Natural killer cell treated with Interleukin-12 subunit alpha and Interleukin-12 subunit beta and Interleukin-15 and Interleukin-18, amount 100 ng/mL, for 72 hours (primary cell): Measurements from ENCODE around the gene ITFG1. TPM values are rescaled to one million over a fixed set of nuclear protein-coding genes. Genes with fewer than 3 reads are reported as not detected.

Experiments used
- ATAC-seq, 2 donors: fragments of 150-1000 bp; cut with Tn5 transposase in 1 of 2; sonication (Bioruptor Pico), chemical (Tn5 transposase) in 1 of 2; 2 replicates each; pipeline ENCODE4 v1.10.0; 2021
- DNase-seq: peaks from one replicate; pipeline ENCODE4 v3.0.0; 2022; ENCODE audit warnings: low spot score
- H3K27ac Mint-ChIP-seq, 2 donors: 1 replicate in 1 of 2; 2 replicates in 1 of 2; pipeline ENCODE4 v1.8.0; 2022; ENCODE audit warnings: mixed read lengths in 2 of 2, mild to moderate bottlenecking in 1 of 2, moderate library complexity in 1 of 2
- H3K27me3 Mint-ChIP-seq, 2 donors: 1 replicate in 1 of 2; 2 replicates in 1 of 2; pipeline ENCODE4 v1.8.0; 2022; ENCODE audit warnings: mixed read lengths in 2 of 2
- H3K36me3 Mint-ChIP-seq: one replicate; pipeline ENCODE4 v1.8.0; 2022; ENCODE audit warnings: mixed read lengths
- H3K4me1 Mint-ChIP-seq, 2 donors: 1 replicate in 1 of 2; 2 replicates in 1 of 2; pipeline ENCODE4 v1.8.0; 2022; ENCODE audit warnings: low read depth in 2 of 2, mixed read lengths in 2 of 2, mild to moderate bottlenecking in 1 of 2
- H3K4me3 Mint-ChIP-seq: one replicate; pipeline ENCODE4 v1.8.0; 2022; ENCODE audit warnings: mixed read lengths
- H3K9me3 Mint-ChIP-seq: 2 replicates; pipeline ENCODE4 v1.8.0; 2022; ENCODE audit warnings: mixed read lengths
- total RNA-seq, 2 donors: library from RNA; stranded (reverse); gene quantifications; one replicate each; pipeline ENCODE4 v1.2.3, GENCODE V29; 2022

ITFG1 gene
- 10 to 100 TPM; 26.9 to 31.8 TPM for total RNA-seq

GRCh38 chr16:47460711-47461597, at the start of gene ITFG1, which contains the start of gene PHKB:
ITFG1 (minus strand) TSS chr16:47461063; CDS start chr16:47461045, 18 bp downstream.
PHKB (plus strand) TSS chr16:47461331; CDS start chr16:47461351, 20 bp downstream.
- Mint-ChIP-seq H3K27me3 (no peaks in the 10 kb centered on the region), H3K4me3 (peak within 1 kb of the TSS; percentile 96), H3K36me3 (peaks cover 20% of the 10 kb centered on the region), H3K9me3 (no peaks in the 10 kb centered on the region), H3K27ac (peak within 1 kb of the TSS; percentile 91 to 96), H3K4me1 (peaks cover 33 to 49% of the 10 kb centered on the region in 2 donors)
- peak; percentile 98 for DNase-seq
- peak; percentile 97 to 98 for ATAC-seq

- no peaks in the 10 kb centered on the region for H3K27me3 Mint-ChIP-seq
- H3K4me1 Mint-ChIP-seq, result no peaks in the 10 kb centered on the region
- ATAC-seq (no peak), DNase-seq (no peak)
- H3K36me3 Mint-ChIP-seq, result no peaks in the 10 kb centered on the region
- no peaks in the 10 kb centered on the region for H3K9me3 Mint-ChIP-seq
- H3K4me3 Mint-ChIP-seq, result no peak overlapping the region
- H3K27ac Mint-ChIP-seq, result no peak overlapping the region
These were observed 46.8 kb upstream of the ITFG1 start for GRCh38 chr16:47507701-47508100.

- no peak overlapping the region for H3K27ac Mint-ChIP-seq
- no peak overlapping the region for H3K4me3 Mint-ChIP-seq
- no peaks in the 10 kb centered on the region for H3K27me3 Mint-ChIP-seq
- H3K36me3 Mint-ChIP-seq, result no peaks in the 10 kb centered on the region
- H3K9me3 Mint-ChIP-seq, result no peaks in the 10 kb centered on the region
- H3K4me1 Mint-ChIP-seq, result no peaks in the 10 kb centered on the region
- DNase-seq (no peak), ATAC-seq (no peak)
These were observed 45.9 kb upstream of the ITFG1 start for GRCh38 chr16:47506800-47507199.

- H3K27me3 Mint-ChIP-seq, result no peaks in the 10 kb centered on the region
- no peak overlapping the region for H3K27ac Mint-ChIP-seq
- ATAC-seq (no peak), DNase-seq (no peak)
- peaks cover 4% of the 10 kb centered on the region for H3K36me3 Mint-ChIP-seq
- H3K4me1 Mint-ChIP-seq, result no peaks in the 10 kb centered on the region
- H3K9me3 Mint-ChIP-seq, result no peaks in the 10 kb centered on the region
- H3K4me3 Mint-ChIP-seq, result no peak overlapping the region
These were observed 43.7 kb upstream of the ITFG1 start for GRCh38 chr16:47504599-47504998.

GRCh38 chr16:47503936-47504335, 43.1 kb upstream of the ITFG1 start:
- ATAC-seq (no peak), DNase-seq (no peak)
- no peaks in the 10 kb centered on the region for H3K27me3 Mint-ChIP-seq
- no peaks in the 10 kb centered on the region for H3K9me3 Mint-ChIP-seq
- H3K27ac Mint-ChIP-seq, result no peak overlapping the region
- H3K4me1 Mint-ChIP-seq, result no peaks in the 10 kb centered on the region
- H3K36me3 Mint-ChIP-seq, result peaks cover 4% of the 10 kb centered on the region
- no peak overlapping the region for H3K4me3 Mint-ChIP-seq

GRCh38 chr16:47499700-47500264, 38.9 kb upstream of the ITFG1 start:
- Mint-ChIP-seq H3K4me1 (peaks cover 0 to 5% of the 10 kb centered on the region in 2 donors), H3K27ac (no peak overlapping the region), H3K4me3 (no peak overlapping the region), H3K36me3 (peaks cover 4% of the 10 kb centered on the region), H3K27me3 (no peaks in the 10 kb centered on the region), H3K9me3 (no peaks in the 10 kb centered on the region)
- DNase-seq (no peak), ATAC-seq (no peak)

GRCh38 chr16:47499080-47499699, 38.3 kb upstream of the ITFG1 start:
- DNase-seq (no peak), ATAC-seq (no peak)
- H3K4me1 Mint-ChIP-seq, result peaks cover 0 to 5% of the 10 kb centered on the region in 2 donors
- peaks cover 4% of the 10 kb centered on the region for H3K36me3 Mint-ChIP-seq
- H3K4me3 Mint-ChIP-seq, result no peak overlapping the region
- H3K9me3 Mint-ChIP-seq, result no peaks in the 10 kb centered on the region
- no peak overlapping the region for H3K27ac Mint-ChIP-seq
- no peaks in the 10 kb centered on the region for H3K27me3 Mint-ChIP-seq

- H3K27ac Mint-ChIP-seq, result no peak overlapping the region
- no peak for ATAC-seq
- DNase-seq, result no peak
- H3K4me3 Mint-ChIP-seq, result no peak overlapping the region
- peaks cover 0 to 8% of the 10 kb centered on the region in 2 donors for H3K4me1 Mint-ChIP-seq
- H3K36me3 Mint-ChIP-seq, result peaks cover 21% of the 10 kb centered on the region
- no peaks in the 10 kb centered on the region for H3K27me3 Mint-ChIP-seq
- peaks cover 9% of the 10 kb centered on the region for H3K9me3 Mint-ChIP-seq
These were observed 32.8 kb upstream of the ITFG1 start for GRCh38 chr16:47493381-47494337.

GRCh38 chr16:47492428-47493377, 31.8 kb upstream of the ITFG1 start:
- Mint-ChIP-seq H3K4me3 (no peak overlapping the region), H3K9me3 (peaks cover 14% of the 10 kb centered on the region), H3K27me3 (no peaks in the 10 kb centered on the region), H3K36me3 (peaks cover 30% of the 10 kb centered on the region), H3K4me1 (peaks cover 0 to 8% of the 10 kb centered on the region in 2 donors), H3K27ac (no peak overlapping the region)
- no peak for DNase-seq
- no peak for ATAC-seq

GRCh38 chr16:47492036-47492427, 31.2 kb upstream of the ITFG1 start:
- ATAC-seq, result no peak
- DNase-seq, result no peak
- Mint-ChIP-seq H3K4me1 (peaks cover 0 to 8% of the 10 kb centered on the region in 2 donors), H3K4me3 (no peak overlapping the region), H3K27ac (no peak overlapping the region), H3K27me3 (no peaks in the 10 kb centered on the region), H3K9me3 (peaks cover 14% of the 10 kb centered on the region), H3K36me3 (peaks cover 33% of the 10 kb centered on the region)

- Mint-ChIP-seq H3K9me3 (peaks cover 17% of the 10 kb centered on the region), H3K27me3 (no peaks in the 10 kb centered on the region), H3K36me3 (peaks cover 40% of the 10 kb centered on the region), H3K27ac (no peak overlapping the region), H3K4me3 (no peak overlapping the region), H3K4me1 (peaks cover 0 to 3% of the 10 kb centered on the region in 2 donors)
- no peak for DNase-seq
- no peak for ATAC-seq
These were observed 29.6 kb upstream of the ITFG1 start for GRCh38 chr16:47490471-47490870.

GRCh38 chr16:47488051-47488450, 27.2 kb upstream of the ITFG1 start:
- Mint-ChIP-seq H3K4me3 (no peak overlapping the region), H3K4me1 (peaks cover 2 to 5% of the 10 kb centered on the region in 2 donors), H3K9me3 (peaks cover 17% of the 10 kb centered on the region), H3K27me3 (no peaks in the 10 kb centered on the region), H3K27ac (no peak overlapping the region), H3K36me3 (peaks cover 40% of the 10 kb centered on the region)
- DNase-seq (no peak), ATAC-seq (no peak)
